DMS53 treated with DMSO at 0.1 percent for 48 hours (cell line): ENCODE data around the gene MALRD1.
"Not testable (repeated sequence)": the region's sequence is repeated elsewhere in the genome, so short reads cannot be mapped to it uniquely, and the experiment has no call there.

Experiments used
- DNase-seq: peaks from one replicate; lab custom pipeline; 2025; ENCODE audit not compliant: unreplicated experiment; lab: John Stamatoyannopoulos, UW

Gene MALRD1

GRCh38 chr10:19701427-19702052 is 652.9 kb downstream of the MALRD1 start:
- no peak for DNase-seq

GRCh38 chr10:19702215-19702614 is 653.6 kb downstream of the MALRD1 start:
- no peak for DNase-seq

GRCh38 chr10:19704544-19704943 is 655.9 kb downstream of the MALRD1 start:
- no peak for DNase-seq

GRCh38 chr10:19705250-19705649 is 656.6 kb downstream of the MALRD1 start:
- no peak for DNase-seq

- no peak for DNase-seq
Observed at GRCh38 chr10:19706904-19707303, 658.3 kb downstream of the MALRD1 start.

GRCh38 chr10:19707376-19707775 is 658.8 kb downstream of the MALRD1 start:
- DNase-seq: no peak

GRCh38 chr10:19708031-19708430 is 659.4 kb downstream of the MALRD1 start:
- no peak for DNase-seq

- DNase-seq: no peak
Observed at GRCh38 chr10:19710600-19710999, 662.0 kb downstream of the MALRD1 start.

GRCh38 chr10:19713159-19713558 is 664.6 kb downstream of the MALRD1 start:
- DNase-seq: no peak

GRCh38 chr10:19713800-19714525 is 665.4 kb downstream of the MALRD1 start:
- no peak for DNase-seq

GRCh38 chr10:19719284-19719683 is 670.7 kb downstream of the MALRD1 start:
- DNase-seq: no peak

- no peak for DNase-seq
Observed at GRCh38 chr10:19724287-19724686, 675.7 kb downstream of the MALRD1 start.

GRCh38 chr10:19728376-19728775 is 679.8 kb downstream of the MALRD1 start:
- DNase-seq: no peak

GRCh38 chr10:19728964-19729363 is 680.4 kb downstream of the MALRD1 start:
- no peak for DNase-seq

- DNase-seq: no peak
Observed at GRCh38 chr10:19730167-19730906, 681.7 kb downstream of the MALRD1 start.

- no peak for DNase-seq
Observed at GRCh38 chr10:19730907-19731217, 682.3 kb downstream of the MALRD1 start.

GRCh38 chr10:19731560-19731959 is 683.0 kb downstream of the MALRD1 start:
- no peak for DNase-seq

GRCh38 chr10:19738440-19738839 is 689.8 kb downstream of the MALRD1 start:
- DNase-seq: no peak

- DNase-seq: not testable (repeated sequence)
Observed at GRCh38 chr10:19739232-19739631, 690.6 kb downstream of the MALRD1 start.

- not testable (repeated sequence) for DNase-seq
Observed at GRCh38 chr10:19742144-19742543, 693.5 kb downstream of the MALRD1 start.

- DNase-seq: no peak
Observed at GRCh38 chr10:19745672-19746071, 697.1 kb downstream of the MALRD1 start.

- DNase-seq: no peak
Observed at GRCh38 chr10:19749185-19749729, 700.7 kb downstream of the MALRD1 start.
